Esophagus squamous epithelium (tissue), 4 donors: Measurements from ENCODE around the gene PEX5.

ENCODE experiments used
- CTCF ChIP-seq, 6 experiments: fragments of 450-650 bp in 4 of 6; fragments of 200-600 bp in 2 of 6; sonication (generic) in 2 of 6; IDR thresholded peaks; one replicate each; pipeline ENCODE4 v1.5.1; 2016 to 2019; ENCODE audit warnings: antibody characterized with exemption in 6 of 6, mild to moderate bottlenecking in 4 of 6, moderate library complexity in 4 of 6
- POLR2A ChIP-seq, 4 donors: fragments of 450-650 bp; IDR thresholded peaks; one replicate each; pipeline ENCODE4 v1.6.1; 2017; ENCODE audit warnings: antibody characterized with exemption in 4 of 4, mild to moderate bottlenecking in 4 of 4, moderate library complexity in 3 of 4

DNA sequence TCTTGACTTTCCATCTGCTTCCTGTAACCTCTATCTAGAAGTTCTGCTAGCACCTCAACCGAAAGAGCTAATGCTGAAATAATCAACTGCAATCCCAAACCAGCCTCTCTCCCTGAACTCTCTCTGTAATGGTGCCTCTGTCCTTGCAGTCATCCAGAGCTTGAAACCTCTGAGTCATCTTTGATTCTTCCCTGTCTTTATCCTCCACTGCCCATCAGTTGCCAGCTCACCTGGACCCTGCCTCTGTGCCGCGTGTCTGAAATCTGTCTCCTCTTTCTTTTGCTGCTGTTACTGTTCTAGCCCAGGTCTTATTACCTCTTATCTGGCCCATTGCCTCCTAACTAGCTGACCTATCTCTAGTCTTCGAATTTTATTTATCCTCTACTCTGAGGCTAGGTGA, 43.8 kb upstream of the PEX5 start:
- TF ChIP-seq CTCF (IDR thresholded peaks at IDR 0.05) (no peak), POLR2A (IDR thresholded peaks at IDR 0.05) (no peak)
